ENCODE data around the gene DCST1. TPM values are rescaled to one million over a fixed set of nuclear protein-coding genes. Genes with fewer than 3 reads are reported as not detected.

Gene DCST1
- total RNA-seq, 4 donors from 2014 or later = 0.42 TPM; not detected in 3

- H3K36me3 ChIP-seq = no peaks in the 10 kb centered on the region
- no peak overlapping the region for H3K4me3 ChIP-seq
- no peaks in the 10 kb centered on the region for H3K27me3 ChIP-seq
- WGBS = 87% methylated on average over 11 of the region's 12 CpGs
- peak overlapping the region in 1 of 4 donors; percentile 78 for H3K27ac ChIP-seq (replicated peaks in 1 of 4)
- TF ChIP-seq EP300 (IDR thresholded peaks at IDR 0.05) (no peak), CTCF (IDR thresholded peaks at IDR 0.05) (no peak), POLR2A (IDR thresholded peaks at IDR 0.05; ENCODE audit: low read depth) (no peak), POLR2AphosphoS5 (IDR thresholded peaks at IDR 0.05) (no peak)
- no peaks in the 10 kb centered on the region for H3K9me3 ChIP-seq
- no peak for DNase-seq (ENCODE audit: extremely low spot score)
- peaks cover 21 to 39% (median 27%) of the 10 kb centered on the region in 4 donors for H3K4me1 ChIP-seq
- intact Hi-C loops (cut with DNase I) = loop anchor here (1.0 to 5.0 kb wide), 2 partner anchors 35 to 76 kb away; partner anchors contain the start of gene EFNA1
Measured at GRCh38 chr1:155092641-155093040, 59.0 kb downstream of the DCST1 start.

- Histone ChIP-seq H3K27me3 (no peaks in the 10 kb centered on the region), H3K9me3 (no peaks in the 10 kb centered on the region), H3K36me3 (no peaks in the 10 kb centered on the region), H3K4me3 (peak overlapping the region in 2 of 4 donors; percentile 6 to 12), H3K27ac (replicated peaks in 1 of 4) (peak overlapping the region; percentile 61 to 82 (median 80)), H3K4me1 (peaks cover 21 to 37% (median 27%) of the 10 kb centered on the region in 4 donors)
- TF ChIP-seq EP300 (IDR thresholded peaks at IDR 0.05) = no peak
- TF ChIP-seq POLR2AphosphoS5 (IDR thresholded peaks at IDR 0.05) = no peak
- TF ChIP-seq POLR2A (IDR thresholded peaks at IDR 0.05; ENCODE audit: low read depth) = no peak
- TF ChIP-seq CTCF (IDR thresholded peaks at IDR 0.05) = peak; percentile 54 to 57 (median 57)
- 19% methylated on average over 13 of the region's 13 CpGs for WGBS
- DNase-seq (ENCODE audit: extremely low spot score) = no peak
- intact Hi-C loops (cut with DNase I) = loop anchor here (1.0 to 5.0 kb wide), 2 partner anchors 33 to 74 kb away; partner anchors contain the start of gene EFNA1
Measured at GRCh38 chr1:155093911-155094621, 60.4 kb downstream of the DCST1 start.

- DNase-seq (ENCODE audit: extremely low spot score) = no peak
- Histone ChIP-seq H3K9me3 (no peaks in the 10 kb centered on the region), H3K4me3 (no peak overlapping the region), H3K36me3 (no peaks in the 10 kb centered on the region), H3K27ac (replicated peaks in 1 of 4) (peak overlapping the region; percentile 61 to 82 (median 80)), H3K4me1 (peaks cover 21 to 37% (median 27%) of the 10 kb centered on the region in 4 donors), H3K27me3 (no peaks in the 10 kb centered on the region)
- TF ChIP-seq POLR2A (IDR thresholded peaks at IDR 0.05; ENCODE audit: low read depth) (no peak), EP300 (IDR thresholded peaks at IDR 0.05) (no peak), POLR2AphosphoS5 (IDR thresholded peaks at IDR 0.05) (no peak), CTCF (IDR thresholded peaks at IDR 0.05) (no peak)
- intact Hi-C loops (cut with DNase I) = loop anchor here (5.0 kb wide), 1 partner anchor 33 kb away; the partner anchor contains the start of gene EFNA1
- 63% methylated on average over 2 of the region's 2 CpGs for WGBS
Measured at GRCh38 chr1:155094622-155094948, 61.0 kb downstream of the DCST1 start.

- Histone ChIP-seq H3K4me3 (no peak overlapping the region), H3K4me1 (peaks cover 3 to 6% (median 5%) of the 10 kb centered on the region in 4 donors), H3K36me3 (no peaks in the 10 kb centered on the region), H3K27ac (replicated peaks in 1 of 4) (no peak overlapping the region), H3K27me3 (no peaks in the 10 kb centered on the region), H3K9me3 (no peaks in the 10 kb centered on the region)
- no peak for DNase-seq (ENCODE audit: extremely low spot score)
- intact Hi-C loops (cut with DNase I) = no loop called here
- WGBS = 95% methylated on average over 7 of the region's 7 CpGs
- no peak for TF ChIP-seq EP300 (IDR thresholded peaks at IDR 0.05)
- TF ChIP-seq POLR2AphosphoS5 (IDR thresholded peaks at IDR 0.05) = no peak
- no peak for TF ChIP-seq CTCF (IDR thresholded peaks at IDR 0.05)
- TF ChIP-seq POLR2A (IDR thresholded peaks at IDR 0.05; ENCODE audit: low read depth) = no peak
Measured at GRCh38 chr1:155099331-155099730, 65.7 kb downstream of the DCST1 start.

Other genes with a start within 250 kb of the DCST1 start
- 10 to 100 TPM in 3 of 4 donors, 1 to 10 TPM in 1; 3.6 to 17.0 (median 12.4) TPM for gene KCNN3, start 163.5 kb upstream of the DCST1 start, total RNA-seq
- 10 to 100 TPM; 15.9 to 26.2 (median 20.0) TPM for gene PMVK, start 97.1 kb upstream of the DCST1 start, total RNA-seq
- gene PBXIP1, start 77.7 kb upstream of the DCST1 start, total RNA-seq = 100 to 1,000 TPM; 192 to 309 (median 238) TPM
- gene PYGO2, start 72.0 kb upstream of the DCST1 start, total RNA-seq = 10 to 100 TPM; 20.2 to 35.3 (median 27.7) TPM
- gene SHC1, start 63.1 kb upstream of the DCST1 start, total RNA-seq = 100 to 1,000 TPM in 1 of 4 donors, 10 to 100 TPM in 3; 60.6 to 101 (median 93.4) TPM
- 10 to 100 TPM; 11.6 to 21.5 (median 18.8) TPM for gene CKS1B, start 59.1 kb upstream of the DCST1 start, total RNA-seq
- 10 to 100 TPM; 19.5 to 29.6 (median 23.0) TPM for gene FLAD1, start 50.5 kb upstream of the DCST1 start, total RNA-seq
- not detected for gene LENEP, start 40.2 kb upstream of the DCST1 start, total RNA-seq
- gene ZBTB7B, start 31.0 kb upstream of the DCST1 start, total RNA-seq = 10 to 100 TPM; 50.0 to 68.9 (median 55.8) TPM
- under 1 TPM in 2 of 4 donors, not detected in 2; 0.11 to 0.19 TPM for gene DCST2, start within 50 bp of the DCST1 start, total RNA-seq
- gene ADAM15, start 17.5 kb downstream of the DCST1 start, total RNA-seq = 100 to 1,000 TPM in 2 of 4 donors, 10 to 100 TPM in 2; 61.5 to 142 (median 115) TPM
- 1 to 10 TPM in 3 of 4 donors, under 1 TPM in 1; 0.83 to 4.5 (median 3.2) TPM for gene EFNA4, start 29.9 kb downstream of the DCST1 start, total RNA-seq
- gene EFNA3, start 45.0 kb downstream of the DCST1 start, total RNA-seq = 1 to 10 TPM in 2 of 4 donors, under 1 TPM in 1, not detected in 1; 0.91 to 1.7 (median 1.7) TPM
- gene EFNA1, start 94.1 kb downstream of the DCST1 start, total RNA-seq = 10 to 100 TPM; 11.2 to 37.3 (median 27.5) TPM
- gene SLC50A1, start 102.0 kb downstream of the DCST1 start, total RNA-seq = 10 to 100 TPM; 13.3 to 18.7 (median 15.2) TPM
- 100 to 1,000 TPM in 2 of 4 donors, 10 to 100 TPM in 2; 54.5 to 176 (median 80.6) TPM for gene DPM3, start 106.7 kb downstream of the DCST1 start, total RNA-seq
- 100 to 1,000 TPM in 2 of 4 donors, 10 to 100 TPM in 2; 76.0 to 146 (median 108) TPM for gene KRTCAP2, start 139.5 kb downstream of the DCST1 start, total RNA-seq
- gene TRIM46, start 140.0 kb downstream of the DCST1 start, total RNA-seq = 1 to 10 TPM in 1 of 4 donors, under 1 TPM in 2, not detected in 1; 0.13 to 1.7 (median 0.17) TPM
- 10 to 100 TPM; 16.2 to 37.4 (median 23.4) TPM for gene THBS3, start 174.1 kb downstream of the DCST1 start, total RNA-seq
- gene MTX1, start 174.9 kb downstream of the DCST1 start, total RNA-seq = 10 to 100 TPM; 34.1 to 52.8 (median 38.0) TPM
- gene ENTREP3, start 221.7 kb downstream of the DCST1 start, total RNA-seq = 10 to 100 TPM; 15.1 to 38.7 (median 22.6) TPM
- 10 to 100 TPM; 33.6 to 56.0 (median 43.5) TPM for gene SCAMP3, start 228.5 kb downstream of the DCST1 start, total RNA-seq
- gene CLK2, start 239.7 kb downstream of the DCST1 start, total RNA-seq = 10 to 100 TPM; 17.6 to 32.0 (median 25.3) TPM
- 1 to 10 TPM; 1.0 to 2.1 (median 1.4) TPM for gene HCN3, start 243.6 kb downstream of the DCST1 start, total RNA-seq

Data from esophagus muscularis mucosa (tissue), 4 donors.